Activated gamma-delta T cell (primary cell): Measurements from ENCODE around the gene GBP2.
"Not testable (repeated sequence)": the region's sequence is repeated elsewhere in the genome, so short reads cannot be mapped to it uniquely, and the experiment has no call there.

Source experiments
- DNase-seq: peaks from one replicate; lab custom pipeline; 2025; lab: John Stamatoyannopoulos, UW

Gene GBP2

GRCh38 chr1:89126602-89127565 lies 970 bp upstream of the GBP2 start:
- not testable (repeated sequence) for DNase-seq

DNA sequence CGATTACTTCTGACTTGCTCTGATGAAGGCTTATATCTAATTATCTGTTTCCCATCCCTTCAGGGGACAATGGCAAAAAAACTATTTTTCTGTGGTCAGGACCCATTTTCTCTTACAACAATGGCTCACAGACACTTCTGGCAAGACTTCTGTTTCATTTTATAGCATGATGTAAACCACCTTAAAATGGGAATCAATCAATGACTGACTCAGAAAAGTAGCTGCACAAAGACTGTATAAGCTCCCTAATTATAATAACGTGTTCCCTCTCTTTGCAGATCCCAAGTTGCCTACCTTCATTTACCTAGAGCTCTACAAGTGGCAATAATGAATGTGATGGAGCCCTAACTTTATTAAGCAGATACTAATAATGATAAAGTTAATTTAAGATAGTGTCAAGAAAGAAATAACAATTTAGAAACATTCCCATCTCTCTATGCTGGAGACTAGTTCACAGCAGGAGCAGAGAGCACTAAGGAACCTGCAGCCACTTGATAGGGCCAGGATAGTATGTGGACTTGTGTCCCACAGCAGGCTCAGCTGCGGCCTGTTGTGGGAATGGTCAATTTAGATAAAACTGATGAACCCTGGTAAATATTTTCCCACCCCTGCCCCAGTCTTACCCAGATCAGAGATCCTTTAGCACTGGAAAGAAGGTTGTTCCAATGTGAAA lies 538 bp downstream of the GBP2 start:
- no peak for DNase-seq

- DNase-seq, result no peak
Measured at GRCh38 chr1:89121641-89122040, 4.3 kb downstream of the GBP2 start.

- no peak for DNase-seq
Measured at GRCh38 chr1:89114662-89115061, 11.3 kb downstream of the GBP2 start.

DNA sequence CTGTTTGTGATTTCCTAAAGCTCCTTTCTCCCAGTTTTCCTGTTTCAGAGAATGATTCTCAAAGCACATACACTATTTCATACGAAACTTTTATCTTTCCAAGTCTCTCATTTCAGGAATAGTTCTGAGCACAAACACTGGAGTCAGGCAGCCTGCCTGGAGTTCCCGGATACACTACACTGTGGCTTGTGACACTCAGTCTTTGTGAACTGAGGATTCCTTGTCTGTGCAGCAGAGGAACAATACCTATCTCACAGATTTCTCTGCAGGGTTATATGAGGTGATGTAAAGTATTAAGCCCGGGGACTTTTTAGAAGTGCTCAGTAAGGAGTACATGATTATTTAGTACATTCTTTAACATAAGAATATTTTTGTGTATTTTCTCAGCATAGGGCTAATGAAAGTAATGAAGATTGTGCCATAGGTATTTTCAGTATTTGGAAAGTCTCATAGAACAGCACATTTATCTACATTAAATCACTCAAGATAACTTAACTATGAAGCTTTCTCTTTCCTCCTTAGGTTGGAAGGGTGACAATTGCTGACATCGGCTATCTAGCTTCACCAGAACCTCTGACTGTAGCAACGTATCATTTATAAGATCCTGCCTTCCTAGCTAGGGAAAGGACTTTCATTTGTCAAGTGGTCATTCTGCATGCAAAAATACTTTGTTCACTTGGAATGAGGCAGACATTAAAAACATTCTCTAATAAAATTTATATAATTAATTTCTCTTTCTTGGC lies 12.9 kb downstream of the GBP2 start:
- DNase-seq, result no peak

DNA sequence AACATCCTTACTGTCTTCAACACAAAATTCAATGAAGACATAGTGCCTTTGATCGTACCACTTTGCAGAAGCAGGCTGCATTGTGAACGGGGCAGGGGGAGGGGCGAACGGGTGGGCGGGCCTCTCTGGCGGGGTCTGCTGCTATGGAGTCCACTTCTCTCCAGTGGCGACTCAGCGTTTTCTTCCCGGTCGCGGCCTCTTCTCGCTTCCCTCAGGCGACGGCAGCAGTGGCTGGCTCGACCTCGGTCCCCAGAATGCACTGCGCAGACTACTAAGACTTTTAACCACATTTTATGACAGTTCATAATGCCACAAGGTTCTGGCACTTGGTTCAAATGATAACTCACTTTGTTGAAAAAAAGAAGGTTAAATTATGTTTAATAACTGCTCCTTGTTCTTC lies 21.2 kb downstream of the GBP2 start:
- no peak for DNase-seq

DNA sequence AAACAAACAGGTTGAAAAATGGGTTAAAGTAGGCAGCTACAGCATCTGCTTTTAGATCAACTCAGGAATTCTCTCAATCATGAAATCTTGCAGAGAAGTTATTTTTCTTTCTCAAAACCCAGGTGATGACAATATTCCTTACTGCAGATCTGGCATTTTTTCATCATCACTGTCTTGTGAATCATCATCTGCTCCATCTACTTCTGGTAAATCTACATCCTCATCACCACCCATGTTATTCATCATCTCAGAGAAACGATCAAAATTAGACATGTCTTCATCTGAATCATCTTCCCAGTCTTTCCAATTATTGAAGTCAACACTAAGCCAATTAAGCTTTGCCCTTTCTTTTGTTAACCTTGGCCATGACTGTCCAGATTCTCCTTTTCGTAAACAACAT lies 21.8 kb downstream of the GBP2 start:
- no peak for DNase-seq

GRCh38 chr1:89102021-89102420 lies 23.9 kb downstream of the GBP2 start:
- no peak for DNase-seq

DNA sequence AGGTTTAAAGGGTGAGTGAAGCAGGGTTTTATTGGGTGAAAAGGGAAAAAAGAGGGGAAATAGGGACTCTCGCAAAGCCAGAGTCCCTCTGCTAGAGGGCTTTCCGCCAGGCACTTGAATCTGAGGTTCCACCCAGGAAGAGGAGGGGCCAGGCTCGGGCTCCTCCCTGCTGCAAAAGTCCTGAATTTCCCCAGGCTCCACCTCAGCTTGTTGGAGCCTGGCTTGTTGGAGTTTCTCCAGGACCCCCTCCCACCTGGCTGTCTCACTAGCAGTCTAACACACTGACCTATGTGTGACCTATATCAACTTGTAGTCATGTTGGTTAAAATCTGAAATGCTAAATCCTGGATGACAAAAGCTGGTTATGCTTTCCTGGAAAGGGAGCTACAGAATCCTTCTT lies 25.5 kb downstream of the GBP2 start:
- DNase-seq, result no peak

DNA sequence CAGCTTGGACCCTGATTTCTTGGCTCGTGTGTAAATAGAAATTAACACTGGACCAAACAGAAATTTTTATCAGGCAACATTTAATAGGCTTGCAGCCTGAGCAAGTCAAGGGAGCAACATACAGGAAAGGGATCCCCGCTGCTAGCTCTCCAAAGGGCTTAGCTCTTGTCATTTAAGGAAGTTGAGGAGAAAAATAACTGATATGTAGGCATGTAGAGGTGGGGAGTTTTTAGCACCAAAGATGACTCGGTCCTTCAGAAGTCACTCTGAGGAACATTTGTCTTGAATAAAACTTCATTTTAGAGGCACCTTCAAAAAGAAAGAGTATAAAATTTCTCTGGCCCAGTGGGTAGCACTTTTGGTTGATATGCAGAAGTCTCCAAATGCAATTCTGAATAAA lies 27.1 kb downstream of the GBP2 start:
- no peak for DNase-seq

DNA sequence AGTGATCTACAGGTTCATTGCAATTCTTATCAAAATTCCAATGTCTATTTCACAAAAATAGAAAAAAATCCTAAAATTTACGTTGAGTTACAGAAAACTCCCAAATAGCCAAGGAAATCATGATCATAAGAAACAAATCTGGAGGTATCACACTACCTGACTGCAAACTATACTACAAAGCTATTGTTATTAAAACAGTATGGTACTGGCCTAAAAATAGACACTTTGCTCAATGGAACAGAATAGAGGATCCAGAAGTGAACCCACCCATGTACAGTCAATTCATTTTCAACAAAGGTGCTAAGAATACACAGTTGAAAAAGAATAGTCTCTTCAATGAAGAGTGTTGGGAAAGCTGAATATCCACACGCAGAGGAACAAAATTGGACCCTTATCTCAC lies 30.2 kb downstream of the GBP2 start:
- no peak for DNase-seq

DNA sequence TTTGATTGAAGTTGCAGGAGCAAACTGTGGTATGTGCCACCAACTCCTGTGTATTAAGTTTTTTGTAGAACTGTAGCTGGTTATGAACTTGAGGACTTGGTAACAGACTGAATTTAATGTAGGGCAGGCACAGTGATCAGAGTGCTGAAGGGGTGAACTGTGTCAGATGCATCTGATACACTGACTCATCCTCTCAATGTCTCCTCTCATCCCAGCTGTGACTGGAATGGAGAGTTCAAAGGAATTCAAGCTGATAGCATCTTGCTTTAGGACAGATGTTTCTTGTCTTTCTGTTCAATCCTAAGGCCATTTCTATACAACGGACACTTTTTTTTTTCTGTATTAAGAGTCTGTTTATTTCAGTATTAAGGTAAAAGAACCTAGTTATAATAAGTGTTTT lies 36.0 kb downstream of the GBP2 start:
- no peak for DNase-seq

DNA sequence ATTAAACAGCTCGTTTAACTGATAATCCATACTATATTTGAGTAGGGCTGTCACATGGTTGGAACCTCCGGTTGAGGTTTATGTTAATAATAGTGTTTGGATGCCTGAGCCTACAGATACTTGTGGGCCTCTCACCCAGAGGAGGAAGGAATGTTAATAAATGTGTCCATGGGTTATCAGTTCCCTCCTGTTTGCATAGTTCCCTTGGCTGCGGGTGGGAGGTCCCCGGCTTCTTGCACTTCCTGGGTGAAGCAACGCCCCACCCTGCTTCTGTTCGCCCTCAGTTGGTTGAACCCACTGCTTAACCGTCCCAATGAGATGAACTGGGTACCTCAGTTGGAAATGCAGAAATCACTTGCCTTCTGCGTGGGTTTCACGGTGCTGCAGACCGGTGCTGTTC lies 37.3 kb downstream of the GBP2 start:
- DNase-seq, result no peak

DNA sequence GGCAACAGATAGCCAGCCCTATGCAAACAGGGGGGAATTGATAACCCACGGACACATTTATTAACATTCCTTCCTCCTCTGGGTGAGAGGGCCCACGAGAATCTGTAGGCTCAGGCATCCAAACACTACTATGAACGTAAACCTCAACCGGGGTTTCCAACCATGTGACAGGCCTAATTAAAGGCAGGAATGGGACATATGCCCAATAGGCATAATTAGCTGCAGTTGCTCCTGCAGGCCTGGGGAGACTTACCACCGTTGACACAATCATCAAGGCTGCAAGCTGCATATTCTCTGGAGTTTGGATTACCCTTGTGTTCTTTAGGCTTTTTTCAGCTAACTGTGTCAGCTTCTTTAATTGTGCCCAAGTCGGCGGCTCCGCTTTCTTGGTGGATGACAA lies 38.7 kb downstream of the GBP2 start:
- no peak for DNase-seq

- DNase-seq, result no peak
Measured at GRCh38 chr1:89085781-89086180, 40.1 kb downstream of the GBP2 start.

DNA sequence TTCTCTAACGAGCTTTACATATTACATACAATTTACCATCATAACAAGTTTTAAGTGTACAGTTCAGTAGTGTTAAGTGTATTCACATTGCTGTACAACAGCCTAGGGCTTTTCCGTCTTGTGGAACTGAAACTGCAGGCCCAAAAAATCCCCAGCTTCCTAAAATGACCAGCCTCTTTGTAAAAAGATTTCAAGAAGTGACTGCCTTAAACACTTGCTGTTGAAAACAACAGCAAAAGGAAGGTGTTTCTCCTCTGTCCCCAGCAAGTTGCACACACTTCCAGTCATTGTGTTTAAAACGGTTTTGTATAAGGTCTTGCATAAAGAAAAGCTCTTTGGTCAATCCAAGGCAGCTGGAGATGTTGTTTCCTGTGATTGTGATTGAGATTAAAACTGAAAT lies 44.9 kb downstream of the GBP2 start:
- no peak for DNase-seq

DNA sequence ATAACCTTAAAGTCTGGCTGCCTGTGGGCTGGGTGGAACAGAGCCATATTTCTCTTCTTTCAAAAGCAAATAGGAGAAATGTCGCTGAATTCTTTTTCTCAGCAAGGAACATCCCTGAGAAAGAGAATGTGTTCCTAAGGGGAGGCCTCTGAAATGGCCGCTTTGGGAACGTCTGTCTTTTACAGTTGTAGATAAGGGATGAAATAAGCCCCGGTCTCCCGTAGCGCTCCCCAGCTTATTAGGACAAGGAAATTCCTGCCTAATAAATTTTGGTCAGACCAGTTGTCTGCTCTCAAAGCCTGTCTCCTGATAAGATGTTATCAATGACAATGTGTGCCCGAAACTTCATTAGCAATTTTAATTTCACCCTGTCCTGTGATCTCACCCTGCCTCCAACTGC lies 45.8 kb downstream of the GBP2 start:
- DNase-seq, result not testable (repeated sequence)

DNA sequence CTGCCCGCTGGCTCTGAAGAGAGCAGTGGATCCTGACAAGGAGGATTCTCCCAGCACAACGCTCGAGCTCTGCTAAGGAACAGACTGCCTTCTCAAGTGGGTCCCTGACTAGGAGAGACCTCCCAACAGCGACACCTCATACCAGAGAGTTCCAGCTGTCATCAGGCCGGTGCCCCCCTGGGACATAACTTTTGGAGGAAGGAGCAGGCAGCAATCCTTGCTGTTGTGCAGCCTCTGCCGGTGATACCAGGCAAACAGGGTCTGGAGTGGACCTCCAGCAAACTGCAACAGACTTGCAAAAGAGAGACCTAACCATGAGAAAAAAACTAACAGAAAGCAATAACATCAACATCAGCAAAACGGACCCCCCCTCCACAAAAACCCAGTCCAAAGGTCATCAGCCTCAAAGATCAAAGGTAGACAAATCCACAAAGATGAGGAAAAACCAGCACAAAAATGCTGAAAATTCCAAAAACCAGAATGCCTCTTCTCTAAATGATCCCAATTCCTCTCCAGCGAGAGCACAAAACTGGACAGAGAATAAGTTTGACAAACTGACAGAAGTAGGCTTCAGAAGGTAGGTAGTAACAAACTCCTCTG lies 53.3 kb downstream of the GBP2 start:
- not testable (repeated sequence) for DNase-seq

- no peak for DNase-seq
Measured at GRCh38 chr1:89070509-89070908, 55.4 kb downstream of the GBP2 start.

DNA sequence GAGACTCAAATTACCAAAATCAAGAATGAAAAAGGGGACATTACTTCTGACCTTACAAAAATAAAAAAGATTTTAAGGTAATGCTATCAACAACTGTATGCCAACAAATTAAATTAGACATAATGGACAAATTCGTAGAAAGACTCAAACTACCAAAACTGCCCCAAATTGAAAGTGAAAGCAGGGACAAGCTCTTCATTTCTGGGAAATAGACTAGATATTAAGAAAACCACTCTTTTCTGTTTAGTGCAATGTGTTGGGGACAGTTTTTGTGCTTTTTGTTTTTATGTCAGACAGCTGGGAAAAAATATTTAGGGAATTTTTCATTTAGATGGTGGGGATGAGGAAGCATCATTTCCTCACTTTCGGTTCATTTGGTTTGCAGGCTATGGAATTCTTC lies 56.0 kb downstream of the GBP2 start:
- no peak for DNase-seq

DNA sequence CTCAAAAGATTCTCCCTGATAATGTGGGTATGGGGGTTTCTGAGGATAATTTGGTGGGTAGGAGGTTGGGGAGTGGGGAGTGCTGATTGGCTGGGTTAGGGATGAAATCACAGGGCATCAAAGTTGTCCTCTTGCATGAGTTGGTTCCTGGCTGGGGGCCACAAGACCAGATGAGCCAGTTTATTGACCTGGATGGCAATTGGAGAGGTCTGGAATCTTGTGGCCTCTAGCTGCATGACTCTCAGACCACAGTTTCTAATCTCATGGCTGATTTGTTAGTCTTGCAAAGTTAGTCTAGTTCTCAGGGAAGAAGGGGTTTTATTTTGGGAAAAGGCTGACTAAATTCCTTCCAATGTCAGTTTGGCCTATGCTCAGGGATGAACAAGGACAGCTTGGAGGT lies 57.6 kb downstream of the GBP2 start:
- no peak for DNase-seq
